KMS-11 (cell line): ENCODE measurements around the gene ANKIB1.
A peak's percentile ranks its signal among the peaks of the same experiment; 100 is the strongest.

Experiments used
- H2AFZ ChIP-seq: fragments of 200-600 bp; sonication (generic); 2 replicates; pipeline ENCODE4 v1.6.1; 2016; ENCODE audit warnings: antibody characterized with exemption, mixed run types, low read depth
- H3K27ac ChIP-seq: fragments of 200-600 bp; sonication (generic); 2 replicates; pipeline ENCODE4 v1.6.1; 2016; ENCODE audit warnings: mild to moderate bottlenecking, mixed run types
- H3K27me3 ChIP-seq: fragments of 200-600 bp; sonication (generic); 2 replicates; pipeline ENCODE4 v1.6.1; 2017; ENCODE audit warnings: mild to moderate bottlenecking, low read depth, mixed run types, moderate library complexity; ENCODE audit not compliant: insufficient read depth
- H3K36me3 ChIP-seq: fragments of 200-600 bp; sonication (generic); 2 replicates; pipeline ENCODE4 v1.6.1; 2017; ENCODE audit warnings: mild to moderate bottlenecking, mixed run types; ENCODE audit not compliant: insufficient read depth
- H3K4me1 ChIP-seq: fragments of 200-600 bp; sonication (generic); 2 replicates; pipeline ENCODE4 v1.6.1; 2016; ENCODE audit warnings: mild to moderate bottlenecking, low read depth, mixed run types; ENCODE audit not compliant: poor library complexity, severe bottlenecking
- H3K4me2 ChIP-seq: fragments of 200-600 bp; sonication (generic); 2 replicates; pipeline ENCODE4 v1.7.0; 2016; ENCODE audit warnings: mild to moderate bottlenecking, mixed run types
- H3K4me3 ChIP-seq: fragments of 200-600 bp; sonication (generic); IDR thresholded peaks from 2 replicates; pipeline ENCODE4 v1.6.1; 2017; ENCODE audit warnings: low read depth, low read length, mixed read lengths; ENCODE audit not compliant: insufficient read depth
- H3K79me2 ChIP-seq: fragments of 200-600 bp; sonication (generic); 2 replicates; pipeline ENCODE4 v1.6.1; 2016; ENCODE audit warnings: low read depth, mixed run types; ENCODE audit not compliant: insufficient read depth
- H3K9ac ChIP-seq: fragments of 200-600 bp; sonication (generic); 2 replicates; pipeline ENCODE4 v1.6.1; 2016; ENCODE audit warnings: mild to moderate bottlenecking, mixed run types
- H4K20me1 ChIP-seq: fragments of 200-600 bp; sonication (generic); 2 replicates; pipeline ENCODE4 v1.6.1; 2016; ENCODE audit warnings: mild to moderate bottlenecking, mixed run types; ENCODE audit not compliant: insufficient read depth
- TF ChIP-seq, protein P1 (sequence below): fragments of 200-600 bp; sonication (generic); conservative IDR thresholded peaks from 2 replicates; pipeline ENCODE4 v1.6.1; 2017; ENCODE audit warnings: low read depth, mild to moderate bottlenecking, antibody characterized with exemption, low read length, moderate library complexity, mixed read lengths

ANKIB1 gene, protein sequence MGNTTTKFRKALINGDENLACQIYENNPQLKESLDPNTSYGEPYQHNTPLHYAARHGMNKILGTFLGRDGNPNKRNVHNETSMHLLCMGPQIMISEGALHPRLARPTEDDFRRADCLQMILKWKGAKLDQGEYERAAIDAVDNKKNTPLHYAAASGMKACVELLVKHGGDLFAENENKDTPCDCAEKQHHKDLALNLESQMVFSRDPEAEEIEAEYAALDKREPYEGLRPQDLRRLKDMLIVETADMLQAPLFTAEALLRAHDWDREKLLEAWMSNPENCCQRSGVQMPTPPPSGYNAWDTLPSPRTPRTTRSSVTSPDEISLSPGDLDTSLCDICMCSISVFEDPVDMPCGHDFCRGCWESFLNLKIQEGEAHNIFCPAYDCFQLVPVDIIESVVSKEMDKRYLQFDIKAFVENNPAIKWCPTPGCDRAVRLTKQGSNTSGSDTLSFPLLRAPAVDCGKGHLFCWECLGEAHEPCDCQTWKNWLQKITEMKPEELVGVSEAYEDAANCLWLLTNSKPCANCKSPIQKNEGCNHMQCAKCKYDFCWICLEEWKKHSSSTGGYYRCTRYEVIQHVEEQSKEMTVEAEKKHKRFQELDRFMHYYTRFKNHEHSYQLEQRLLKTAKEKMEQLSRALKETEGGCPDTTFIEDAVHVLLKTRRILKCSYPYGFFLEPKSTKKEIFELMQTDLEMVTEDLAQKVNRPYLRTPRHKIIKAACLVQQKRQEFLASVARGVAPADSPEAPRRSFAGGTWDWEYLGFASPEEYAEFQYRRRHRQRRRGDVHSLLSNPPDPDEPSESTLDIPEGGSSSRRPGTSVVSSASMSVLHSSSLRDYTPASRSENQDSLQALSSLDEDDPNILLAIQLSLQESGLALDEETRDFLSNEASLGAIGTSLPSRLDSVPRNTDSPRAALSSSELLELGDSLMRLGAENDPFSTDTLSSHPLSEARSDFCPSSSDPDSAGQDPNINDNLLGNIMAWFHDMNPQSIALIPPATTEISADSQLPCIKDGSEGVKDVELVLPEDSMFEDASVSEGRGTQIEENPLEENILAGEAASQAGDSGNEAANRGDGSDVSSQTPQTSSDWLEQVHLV

DNA sequence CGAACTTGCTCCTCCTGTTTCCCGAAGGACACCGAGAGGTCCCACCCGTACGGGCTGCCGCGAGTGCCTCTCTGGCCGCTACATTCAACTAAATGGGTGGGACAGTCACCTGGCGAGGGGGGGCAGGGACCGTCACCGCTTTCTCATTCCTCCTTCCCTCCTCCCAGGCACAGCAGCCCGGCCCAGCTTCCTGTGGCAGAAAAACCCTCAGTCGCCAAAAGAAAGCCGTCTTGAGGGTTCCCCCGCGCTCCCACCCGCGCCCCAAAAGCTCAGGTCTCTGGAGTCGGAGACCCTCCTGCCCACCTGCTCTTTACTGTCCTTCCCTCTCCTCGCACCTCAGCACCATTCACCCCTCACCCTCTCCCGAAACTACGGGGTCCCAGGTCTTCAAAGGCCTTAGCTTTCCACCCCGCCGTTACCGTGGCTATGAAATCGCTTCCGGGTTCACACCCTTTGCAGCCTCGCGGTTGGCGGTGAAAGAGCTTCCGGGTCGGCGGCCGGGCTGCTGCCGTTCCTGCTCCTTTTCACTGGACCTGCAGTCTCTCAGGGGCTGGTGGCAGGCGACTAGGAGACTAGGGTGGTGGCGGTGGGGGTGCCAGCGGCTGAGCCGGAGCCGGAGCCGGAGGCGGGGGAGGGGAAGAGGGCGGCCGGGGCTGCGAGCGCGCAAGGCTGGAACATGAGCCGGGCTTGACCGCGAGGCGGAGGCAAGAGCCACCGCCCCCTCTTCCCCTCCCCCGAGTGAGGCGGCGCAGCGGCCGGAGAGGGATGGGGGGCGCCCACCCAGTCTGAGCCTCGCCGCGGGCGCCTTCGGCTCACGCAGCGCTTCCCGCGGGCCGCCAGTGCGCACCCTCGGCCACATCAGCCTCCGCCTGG lies at the start of gene ANKIB1, which contains the start of gene KRIT1:
TSS of gene ANKIB1 (plus strand) at position 488 of the 873 bp plus-strand sequence. CDS start 49,005 bp downstream, outside the sequence.
TSS of gene KRIT1 (minus strand) at position 428 of the 873 bp plus-strand sequence. CDS start 3,779 bp downstream, outside the sequence.
- H4K20me1 ChIP-seq, result no peaks in the 10 kb centered on the region
- H2AFZ ChIP-seq, result peak within 1 kb of the TSS; percentile 91
- peak within 1 kb of the TSS; percentile 88 for H3K27ac ChIP-seq
- H3K9ac ChIP-seq, result peak within 1 kb of the TSS; percentile 95
- H3K4me2 ChIP-seq, result peak within 1 kb of the TSS; percentile 88
- no peak within 1 kb of the TSS for H3K4me3 ChIP-seq
- peaks cover 73% of the 10 kb centered on the region for H3K79me2 ChIP-seq
- TF ChIP-seq, protein P1, sequence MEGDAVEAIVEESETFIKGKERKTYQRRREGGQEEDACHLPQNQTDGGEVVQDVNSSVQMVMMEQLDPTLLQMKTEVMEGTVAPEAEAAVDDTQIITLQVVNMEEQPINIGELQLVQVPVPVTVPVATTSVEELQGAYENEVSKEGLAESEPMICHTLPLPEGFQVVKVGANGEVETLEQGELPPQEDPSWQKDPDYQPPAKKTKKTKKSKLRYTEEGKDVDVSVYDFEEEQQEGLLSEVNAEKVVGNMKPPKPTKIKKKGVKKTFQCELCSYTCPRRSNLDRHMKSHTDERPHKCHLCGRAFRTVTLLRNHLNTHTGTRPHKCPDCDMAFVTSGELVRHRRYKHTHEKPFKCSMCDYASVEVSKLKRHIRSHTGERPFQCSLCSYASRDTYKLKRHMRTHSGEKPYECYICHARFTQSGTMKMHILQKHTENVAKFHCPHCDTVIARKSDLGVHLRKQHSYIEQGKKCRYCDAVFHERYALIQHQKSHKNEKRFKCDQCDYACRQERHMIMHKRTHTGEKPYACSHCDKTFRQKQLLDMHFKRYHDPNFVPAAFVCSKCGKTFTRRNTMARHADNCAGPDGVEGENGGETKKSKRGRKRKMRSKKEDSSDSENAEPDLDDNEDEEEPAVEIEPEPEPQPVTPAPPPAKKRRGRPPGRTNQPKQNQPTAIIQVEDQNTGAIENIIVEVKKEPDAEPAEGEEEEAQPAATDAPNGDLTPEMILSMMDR, result no peak
- H3K4me1 ChIP-seq, result peaks cover 47% of the 10 kb centered on the region
- no peaks in the 10 kb centered on the region for H3K27me3 ChIP-seq
- H3K36me3 ChIP-seq, result no peaks in the 10 kb centered on the region

DNA sequence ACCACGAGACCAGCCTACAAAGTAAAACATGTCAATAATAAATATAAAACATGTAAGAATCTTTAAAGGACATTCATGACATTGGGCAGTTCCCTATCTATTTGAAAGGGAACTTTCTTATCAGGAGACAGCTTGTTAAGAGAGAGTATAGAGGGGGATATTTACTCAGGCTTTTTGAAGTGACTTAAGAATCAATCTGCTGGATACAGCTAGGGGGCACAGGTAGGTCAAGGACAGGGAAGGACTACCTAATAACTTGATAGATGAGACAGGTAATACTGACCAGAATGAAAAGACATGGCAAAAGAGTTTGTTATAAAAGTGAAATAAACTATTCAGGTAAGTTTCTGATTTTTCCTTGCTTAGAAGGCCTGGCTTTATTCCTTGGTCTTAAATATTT lies 45.0 kb upstream of the ANKIB1 start:
- H3K27me3 ChIP-seq, result no peaks in the 10 kb centered on the region
- H2AFZ ChIP-seq, result no peak overlapping the region
- H3K4me3 ChIP-seq, result no peak overlapping the region
- H3K4me1 ChIP-seq, result no peaks in the 10 kb centered on the region
- no peaks in the 10 kb centered on the region for H3K79me2 ChIP-seq
- no peak overlapping the region for H3K27ac ChIP-seq
- TF ChIP-seq, protein P1, result no peak
- H3K4me2 ChIP-seq, result no peak overlapping the region
- H4K20me1 ChIP-seq, result no peaks in the 10 kb centered on the region
- no peaks in the 10 kb centered on the region for H3K36me3 ChIP-seq
- no peak overlapping the region for H3K9ac ChIP-seq

DNA sequence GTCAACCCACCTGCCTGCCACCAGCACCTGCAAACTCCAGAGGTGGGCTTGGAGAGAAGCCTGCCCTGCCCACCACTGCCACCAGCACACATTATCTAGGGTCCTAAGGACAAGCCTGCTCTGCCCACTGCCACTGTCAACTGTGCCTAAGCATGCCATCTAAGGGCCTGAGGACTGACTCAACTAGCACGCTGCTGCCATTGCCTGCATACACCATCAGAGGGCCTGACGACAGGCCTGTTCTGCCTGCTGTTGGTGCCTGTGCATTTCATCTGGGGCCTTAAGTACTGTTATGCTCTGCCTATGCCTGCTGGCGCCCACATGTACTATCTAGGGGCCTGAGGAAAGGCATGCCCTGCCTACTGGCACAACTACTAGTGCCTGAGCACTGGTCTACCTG lies 39.8 kb upstream of the ANKIB1 start:
- Histone ChIP-seq H3K4me3 (no peak overlapping the region), H3K9ac (no peak overlapping the region), H3K36me3 (no peaks in the 10 kb centered on the region), H3K27me3 (no peaks in the 10 kb centered on the region), H3K4me2 (no peak overlapping the region), H2AFZ (no peak overlapping the region), H3K4me1 (no peaks in the 10 kb centered on the region), H3K27ac (no peak overlapping the region), H3K79me2 (no peaks in the 10 kb centered on the region), H4K20me1 (no peaks in the 10 kb centered on the region)
- TF ChIP-seq, protein P1, result no peak

DNA sequence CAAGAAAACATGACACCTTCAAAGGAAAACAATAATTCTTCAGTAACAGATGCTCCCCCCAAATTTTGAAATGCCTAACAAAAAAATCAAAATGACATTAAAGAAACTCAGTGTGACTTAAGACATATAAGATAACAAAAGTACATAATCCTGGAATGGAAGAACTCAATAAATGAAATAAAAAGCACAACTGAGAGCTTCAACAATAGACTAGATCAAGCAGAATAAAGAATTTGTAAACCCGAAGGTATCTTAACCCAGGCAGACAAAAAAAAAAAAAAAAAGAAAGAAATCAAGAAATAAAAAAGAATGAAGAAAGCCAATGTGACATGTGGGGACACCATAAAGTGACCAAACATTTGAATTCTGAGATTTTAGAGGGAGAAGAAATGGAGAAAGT lies 39.1 kb upstream of the ANKIB1 start:
- Histone ChIP-seq H3K9ac (no peak overlapping the region), H3K4me2 (no peak overlapping the region), H3K4me1 (no peaks in the 10 kb centered on the region), H2AFZ (no peak overlapping the region), H3K4me3 (no peak overlapping the region), H4K20me1 (no peaks in the 10 kb centered on the region), H3K27ac (no peak overlapping the region), H3K79me2 (no peaks in the 10 kb centered on the region), H3K27me3 (no peaks in the 10 kb centered on the region), H3K36me3 (no peaks in the 10 kb centered on the region)
- TF ChIP-seq, protein P1, result no peak
